Natural killer cell (primary cell): ENCODE results near the gene SMYD5. TPM values are rescaled to one million over a fixed set of nuclear protein-coding genes. Genes with fewer than 3 reads are reported as not detected.
"Not testable (repeated sequence)": the region's sequence is repeated elsewhere in the genome, so short reads cannot be mapped to it uniquely, and the experiment has no call there.

Experiments
- ATAC-seq, 3 donors: fragments of 150-1000 bp in 2 of 3; fragments of 200-7000 bp in 1 of 3; cut with Tn5 transposase; 1 replicate in 1 of 3; 2 replicates in 2 of 3; pipeline ENCODE4 v1.10.0; 2021; ENCODE audit warnings: mild to moderate bottlenecking in 2 of 3, moderate library complexity in 2 of 3
- DNase-seq, 2 donors: peaks; one replicate each; pipeline versions ENCODE4 v3.0.0 to v3.0.0-alpha.2; 2013 to 2021; ENCODE audit warnings: mixed read lengths in 1 of 2
- H3K27ac ChIP-seq: one replicate; pipeline ENCODE4 v1.5.1; 2013; ENCODE audit warnings: mild to moderate bottlenecking, low read length
- H3K27me3 ChIP-seq: one replicate; pipeline ENCODE4 v1.6.1; 2013; ENCODE audit warnings: low read length; ENCODE audit not compliant: control insufficient read depth, insufficient read depth
- H3K36me3 ChIP-seq: one replicate; pipeline ENCODE4 v1.6.1; 2013; ENCODE audit warnings: low read length; ENCODE audit not compliant: control insufficient read depth, insufficient read depth
- H3K4me1 ChIP-seq: one replicate; pipeline ENCODE4 v1.6.1; 2013; ENCODE audit warnings: low read length; ENCODE audit not compliant: control insufficient read depth, insufficient read depth
- H3K4me3 ChIP-seq: one replicate; pipeline ENCODE4 v1.5.1; 2013; ENCODE audit warnings: low read length
- H3K9me3 ChIP-seq: one replicate; pipeline ENCODE4 v1.6.1; 2013; ENCODE audit warnings: low read length; ENCODE audit not compliant: control insufficient read depth, insufficient read depth
- H3K27ac Mint-ChIP-seq, 2 donors: one replicate each; pipeline ENCODE4 v1.8.0; 2022; ENCODE audit warnings: mild to moderate bottlenecking in 2 of 2, mixed read lengths in 2 of 2, moderate library complexity in 1 of 2
- H3K27me3 Mint-ChIP-seq, 2 donors: one replicate each; pipeline ENCODE4 v1.8.0; 2022; ENCODE audit warnings: low read depth in 2 of 2, mixed read lengths in 2 of 2
- H3K36me3 Mint-ChIP-seq: one replicate; pipeline ENCODE4 v1.8.0; 2022; ENCODE audit warnings: mixed read lengths
- H3K4me1 Mint-ChIP-seq, 2 donors: one replicate each; pipeline ENCODE4 v1.8.0; 2022; ENCODE audit warnings: mixed read lengths in 2 of 2
- H3K4me3 Mint-ChIP-seq: one replicate; pipeline ENCODE4 v1.8.0; 2022; ENCODE audit warnings: mild to moderate bottlenecking, moderate library complexity, mixed read lengths
- H3K9me3 Mint-ChIP-seq, 2 donors: one replicate each; pipeline ENCODE4 v1.8.0; 2022; ENCODE audit warnings: mixed read lengths in 2 of 2
- WGBS: methylation state at CpG from one replicate; pipeline ENCODE4 v1.1.7; 2013; ENCODE audit warnings: missing lambda C conversion rate; ENCODE audit not compliant: insufficient coverage; 5-methylcytosine and 5-hydroxymethylcytosine counted together
- intact Hi-C: fragments of 100-400 bp; cut with micrococcal nuclease; formaldehyde crosslinking; loops from one replicate; pipeline ENCODE4 v1.14.2; 2022
- total RNA-seq, 4 donors: library from RNA; stranded (reverse); fragments of 120-200 nt in 1 of 4; gene quantifications; one replicate each; pipeline versions ENCODE4 v1.2.3 to v1.2.4, GENCODE V29; 2013 to 2022
- TF ChIP-seq, protein P1 (sequence below): fragments of 200-600 bp; IDR thresholded peaks from one replicate; pipeline ENCODE4 v1.8.0; 2022; ENCODE audit warnings: antibody characterized with exemption

The SMYD5 gene
- total RNA-seq, result 10 to 100 TPM; 12.2 to 25.3 (median 12.2) TPM
- 24.8 TPM for total RNA-seq (2013)

DNA sequence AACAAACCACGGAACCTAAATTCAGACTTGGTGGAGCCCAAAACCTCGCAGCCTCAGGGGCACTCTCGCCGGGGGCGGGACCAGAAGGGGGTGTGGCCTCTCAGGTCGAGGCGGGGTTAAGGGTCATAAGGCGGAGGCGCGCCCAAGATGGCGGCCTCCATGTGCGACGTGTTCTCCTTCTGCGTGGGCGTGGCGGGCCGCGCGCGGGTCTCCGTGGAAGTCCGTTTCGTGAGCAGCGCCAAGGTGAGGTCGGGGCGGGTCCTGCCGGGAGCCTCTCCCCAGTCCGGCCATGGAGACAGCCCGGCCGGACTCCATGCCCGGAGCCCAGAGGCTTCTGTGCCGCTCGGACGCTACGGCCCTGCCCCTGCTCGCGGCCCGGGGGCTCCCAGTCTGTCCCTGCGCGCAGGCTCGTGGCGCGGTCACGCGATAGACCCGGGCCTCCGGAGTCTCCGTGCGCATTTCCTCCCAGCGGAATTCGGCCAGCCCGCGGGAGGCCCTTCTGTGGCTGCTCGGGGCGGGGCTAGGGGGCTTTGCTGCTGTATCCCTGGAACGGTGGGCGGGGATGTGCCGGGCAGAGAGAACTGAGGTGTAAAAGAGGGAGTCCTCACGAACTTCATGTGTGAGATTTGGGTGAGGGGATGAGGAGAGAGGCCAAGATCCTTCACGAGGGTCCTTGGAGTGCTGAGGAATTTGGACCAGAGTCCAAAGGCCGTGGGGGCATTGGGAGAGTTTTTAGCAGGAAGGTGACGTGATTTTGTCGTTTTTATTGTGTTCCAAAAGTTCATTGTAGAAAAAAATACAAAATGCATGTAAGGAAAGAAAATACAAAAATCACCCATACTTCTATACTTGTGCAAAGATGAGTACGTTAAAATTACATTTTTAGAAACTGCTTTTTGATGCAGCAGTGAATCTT, at the start of gene SMYD5:
Gene SMYD5, plus strand, starts transcription at position 126 of the 916 bp plus-strand sequence. Its CDS starts 22 bp downstream, at position 148.
- WGBS, result 1% methylated on average over 63 of the region's 64 CpGs
- Histone ChIP-seq H3K27ac (no peak within 1 kb of the TSS), H3K9me3 (no peaks in the 10 kb centered on the region), H3K4me1 (peaks cover 21% of the 10 kb centered on the region), H3K36me3 (no peaks in the 10 kb centered on the region), H3K4me3 (peak within 1 kb of the TSS; percentile 68), H3K27me3 (no peaks in the 10 kb centered on the region)
- H3K27ac Mint-ChIP-seq, result peak within 1 kb of the TSS; percentile 77 to 88
- DNase-seq (peak; percentile 85 to 94), ATAC-seq (peak; percentile 96 to 98 (median 97))
- H3K27me3 Mint-ChIP-seq, result peaks cover 0 to 8% of the 10 kb centered on the region in 2 donors
- peak within 1 kb of the TSS; percentile 94 for H3K4me3 Mint-ChIP-seq
- H3K36me3 Mint-ChIP-seq, result no peaks in the 10 kb centered on the region
- peaks cover 17 to 26% of the 10 kb centered on the region in 2 donors for H3K4me1 Mint-ChIP-seq
- H3K9me3 Mint-ChIP-seq, result no peaks in the 10 kb centered on the region
- TF ChIP-seq, protein P1, sequence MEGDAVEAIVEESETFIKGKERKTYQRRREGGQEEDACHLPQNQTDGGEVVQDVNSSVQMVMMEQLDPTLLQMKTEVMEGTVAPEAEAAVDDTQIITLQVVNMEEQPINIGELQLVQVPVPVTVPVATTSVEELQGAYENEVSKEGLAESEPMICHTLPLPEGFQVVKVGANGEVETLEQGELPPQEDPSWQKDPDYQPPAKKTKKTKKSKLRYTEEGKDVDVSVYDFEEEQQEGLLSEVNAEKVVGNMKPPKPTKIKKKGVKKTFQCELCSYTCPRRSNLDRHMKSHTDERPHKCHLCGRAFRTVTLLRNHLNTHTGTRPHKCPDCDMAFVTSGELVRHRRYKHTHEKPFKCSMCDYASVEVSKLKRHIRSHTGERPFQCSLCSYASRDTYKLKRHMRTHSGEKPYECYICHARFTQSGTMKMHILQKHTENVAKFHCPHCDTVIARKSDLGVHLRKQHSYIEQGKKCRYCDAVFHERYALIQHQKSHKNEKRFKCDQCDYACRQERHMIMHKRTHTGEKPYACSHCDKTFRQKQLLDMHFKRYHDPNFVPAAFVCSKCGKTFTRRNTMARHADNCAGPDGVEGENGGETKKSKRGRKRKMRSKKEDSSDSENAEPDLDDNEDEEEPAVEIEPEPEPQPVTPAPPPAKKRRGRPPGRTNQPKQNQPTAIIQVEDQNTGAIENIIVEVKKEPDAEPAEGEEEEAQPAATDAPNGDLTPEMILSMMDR, result no peak
- intact Hi-C loops, result loop anchor here (1.0 to 5.0 kb wide), 2 partner anchors 19 to 78 kb away; partner anchors contain the start of genes EGR4 and PRADC1

GRCh38 chr2:73165978-73166377, 48.1 kb upstream of the SMYD5 start:
- H3K4me1 ChIP-seq, H3K27me3 ChIP-seq, H3K36me3 Mint-ChIP-seq, H3K9me3 Mint-ChIP-seq, intact Hi-C loops, H3K9me3 ChIP-seq, DNase-seq, ATAC-seq, H3K27ac ChIP-seq, H3K27ac Mint-ChIP-seq, H3K4me1 Mint-ChIP-seq, H3K4me3 ChIP-seq, H3K36me3 ChIP-seq, H3K4me3 Mint-ChIP-seq: not testable (repeated sequence)
- WGBS, result 75% methylated on average over 4 of the region's 11 CpGs
- peaks cover 5 to 14% of the 10 kb centered on the region in 2 donors for H3K27me3 Mint-ChIP-seq

- H3K27ac ChIP-seq, H3K36me3 Mint-ChIP-seq, H3K4me3 Mint-ChIP-seq, H3K9me3 ChIP-seq, ATAC-seq, H3K36me3 ChIP-seq, H3K4me1 ChIP-seq, H3K27me3 ChIP-seq, H3K9me3 Mint-ChIP-seq, intact Hi-C loops, H3K27me3 Mint-ChIP-seq, H3K4me3 ChIP-seq, H3K4me1 Mint-ChIP-seq, DNase-seq, H3K27ac Mint-ChIP-seq: not testable (repeated sequence)
- 97% methylated on average over 3 of the region's 8 CpGs for WGBS
Observed at GRCh38 chr2:73166813-73167212, 47.2 kb upstream of the SMYD5 start.

DNA sequence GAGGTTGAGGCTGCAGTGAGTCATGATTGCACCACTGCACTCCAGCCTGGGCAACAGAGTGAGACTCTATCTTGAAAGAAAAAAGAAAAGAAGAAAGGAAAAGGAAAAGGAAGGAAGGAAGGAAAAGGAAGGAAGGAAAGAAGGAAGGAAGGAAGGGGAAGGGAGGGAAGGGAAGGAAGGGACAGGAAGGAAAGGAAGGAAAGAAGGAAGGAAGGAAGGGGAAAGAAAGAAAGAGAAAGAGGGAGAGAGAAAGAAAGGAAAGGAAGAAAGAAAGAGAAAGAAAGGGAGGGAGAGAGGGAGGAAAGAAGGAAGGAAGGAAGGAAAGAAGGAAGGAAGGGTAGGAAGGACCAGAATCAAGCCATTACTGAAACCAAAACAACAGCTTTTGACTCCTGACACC, 45.7 kb upstream of the SMYD5 start:
- H3K9me3 Mint-ChIP-seq, H3K4me3 Mint-ChIP-seq, H3K27ac Mint-ChIP-seq, H3K9me3 ChIP-seq, H3K27me3 ChIP-seq, H3K4me1 Mint-ChIP-seq, H3K27ac ChIP-seq, H3K36me3 Mint-ChIP-seq, H3K4me1 ChIP-seq, intact Hi-C loops, H3K27me3 Mint-ChIP-seq, H3K4me3 ChIP-seq, DNase-seq, ATAC-seq, H3K36me3 ChIP-seq: not testable (repeated sequence)

- H3K36me3 ChIP-seq, H3K27ac Mint-ChIP-seq, H3K9me3 Mint-ChIP-seq, H3K4me3 Mint-ChIP-seq, H3K4me1 ChIP-seq, H3K9me3 ChIP-seq, ATAC-seq, H3K27ac ChIP-seq, H3K36me3 Mint-ChIP-seq, DNase-seq, H3K27me3 Mint-ChIP-seq, H3K4me1 Mint-ChIP-seq, H3K4me3 ChIP-seq, intact Hi-C loops, H3K27me3 ChIP-seq: not testable (repeated sequence)
- 64% methylated on average over 3 of the region's 7 CpGs for WGBS
Observed at GRCh38 chr2:73170341-73170740, 43.7 kb upstream of the SMYD5 start.
